ENCODE results near the gene CNTLN.
"Not testable (repeated sequence)": the region's sequence is repeated elsewhere in the genome, so short reads cannot be mapped to it uniquely, and the experiment has no call there.

Gene CNTLN

DNA sequence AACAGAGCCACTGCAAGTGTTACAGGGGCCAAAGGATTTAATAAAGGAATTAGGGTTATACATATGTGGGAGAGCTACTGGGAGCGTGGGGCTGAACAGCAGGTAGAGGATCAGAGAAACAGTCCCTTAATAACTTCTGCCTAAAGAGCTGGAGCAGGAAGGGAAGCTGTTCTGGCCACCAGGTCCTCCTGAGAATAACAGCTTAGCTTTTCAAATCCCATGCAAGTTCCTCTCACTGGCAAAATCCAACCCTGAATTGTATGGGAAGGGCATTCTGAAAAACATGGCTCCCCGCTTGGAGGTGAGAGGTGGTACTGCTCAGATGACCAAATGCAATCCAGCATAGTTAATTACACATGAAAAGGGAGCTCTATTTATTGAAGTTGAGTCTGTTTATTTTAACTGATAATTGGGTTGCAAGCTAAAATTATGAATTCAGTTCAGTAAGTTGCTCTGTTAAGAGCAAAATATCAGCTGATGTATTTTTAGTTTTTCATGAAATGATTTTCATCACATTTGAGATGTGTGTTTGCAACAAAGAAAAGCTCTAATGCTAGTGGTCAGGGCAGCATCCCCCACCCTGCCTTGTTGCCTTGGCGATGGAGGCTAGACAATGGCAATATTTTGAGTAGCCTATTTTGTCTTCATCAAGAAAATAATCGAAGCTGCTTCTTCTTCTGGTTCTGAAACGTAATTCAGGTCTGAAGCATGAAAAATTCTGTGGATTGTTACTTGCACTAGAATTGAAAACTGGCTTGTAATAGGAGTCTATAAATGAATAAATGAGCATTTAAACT, 385.6 kb downstream of the CNTLN start:
- no peaks in the 10 kb centered on the region for H3K27me3 ChIP-seq (ENCODE audit: insufficient read depth, low read length, poor library complexity, severe bottlenecking)
- no peak overlapping the region for H2AFZ ChIP-seq (ENCODE audit: low read length)
- TF ChIP-seq EZH2phosphoT487 (IDR thresholded peaks at IDR 0.05; ENCODE audit: borderline replicate concordance) = no peak
- TF ChIP-seq, protein P1, sequence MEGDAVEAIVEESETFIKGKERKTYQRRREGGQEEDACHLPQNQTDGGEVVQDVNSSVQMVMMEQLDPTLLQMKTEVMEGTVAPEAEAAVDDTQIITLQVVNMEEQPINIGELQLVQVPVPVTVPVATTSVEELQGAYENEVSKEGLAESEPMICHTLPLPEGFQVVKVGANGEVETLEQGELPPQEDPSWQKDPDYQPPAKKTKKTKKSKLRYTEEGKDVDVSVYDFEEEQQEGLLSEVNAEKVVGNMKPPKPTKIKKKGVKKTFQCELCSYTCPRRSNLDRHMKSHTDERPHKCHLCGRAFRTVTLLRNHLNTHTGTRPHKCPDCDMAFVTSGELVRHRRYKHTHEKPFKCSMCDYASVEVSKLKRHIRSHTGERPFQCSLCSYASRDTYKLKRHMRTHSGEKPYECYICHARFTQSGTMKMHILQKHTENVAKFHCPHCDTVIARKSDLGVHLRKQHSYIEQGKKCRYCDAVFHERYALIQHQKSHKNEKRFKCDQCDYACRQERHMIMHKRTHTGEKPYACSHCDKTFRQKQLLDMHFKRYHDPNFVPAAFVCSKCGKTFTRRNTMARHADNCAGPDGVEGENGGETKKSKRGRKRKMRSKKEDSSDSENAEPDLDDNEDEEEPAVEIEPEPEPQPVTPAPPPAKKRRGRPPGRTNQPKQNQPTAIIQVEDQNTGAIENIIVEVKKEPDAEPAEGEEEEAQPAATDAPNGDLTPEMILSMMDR (conservative IDR thresholded peaks at IDR 0.05; ENCODE audit: low read length) = no peak
- no peaks in the 10 kb centered on the region for H4K20me1 ChIP-seq (ENCODE audit: insufficient read depth, low read length, poor library complexity, severe bottlenecking)
- no peak overlapping the region for H3K9ac ChIP-seq (ENCODE audit: low read depth, low read length, poor library complexity, severe bottlenecking)
- H3F3A ChIP-seq (ENCODE audit: low read depth) = no peaks in the 10 kb centered on the region
- no peaks in the 10 kb centered on the region for H3K79me2 ChIP-seq (ENCODE audit: insufficient read depth, low read length)
- H3K9me3 ChIP-seq (ENCODE audit: insufficient read depth, low read depth, low read length) = no peaks in the 10 kb centered on the region
- no peaks in the 10 kb centered on the region for H3K36me3 ChIP-seq (ENCODE audit: insufficient read depth, low read length)
- no peak overlapping the region for H3K4me2 ChIP-seq (ENCODE audit: low read depth, low read length, poor library complexity, severe bottlenecking)
- no peak overlapping the region for H3K4me3 ChIP-seq (ENCODE audit: low read length, poor library complexity, severe bottlenecking)
- no peaks in the 10 kb centered on the region for H3K4me1 ChIP-seq (ENCODE audit: insufficient read depth, low read length, poor library complexity, severe bottlenecking)
- no peaks in the 10 kb centered on the region for H3K9me2 ChIP-seq (replicated peaks; ENCODE audit: low read depth, low read length)

DNA sequence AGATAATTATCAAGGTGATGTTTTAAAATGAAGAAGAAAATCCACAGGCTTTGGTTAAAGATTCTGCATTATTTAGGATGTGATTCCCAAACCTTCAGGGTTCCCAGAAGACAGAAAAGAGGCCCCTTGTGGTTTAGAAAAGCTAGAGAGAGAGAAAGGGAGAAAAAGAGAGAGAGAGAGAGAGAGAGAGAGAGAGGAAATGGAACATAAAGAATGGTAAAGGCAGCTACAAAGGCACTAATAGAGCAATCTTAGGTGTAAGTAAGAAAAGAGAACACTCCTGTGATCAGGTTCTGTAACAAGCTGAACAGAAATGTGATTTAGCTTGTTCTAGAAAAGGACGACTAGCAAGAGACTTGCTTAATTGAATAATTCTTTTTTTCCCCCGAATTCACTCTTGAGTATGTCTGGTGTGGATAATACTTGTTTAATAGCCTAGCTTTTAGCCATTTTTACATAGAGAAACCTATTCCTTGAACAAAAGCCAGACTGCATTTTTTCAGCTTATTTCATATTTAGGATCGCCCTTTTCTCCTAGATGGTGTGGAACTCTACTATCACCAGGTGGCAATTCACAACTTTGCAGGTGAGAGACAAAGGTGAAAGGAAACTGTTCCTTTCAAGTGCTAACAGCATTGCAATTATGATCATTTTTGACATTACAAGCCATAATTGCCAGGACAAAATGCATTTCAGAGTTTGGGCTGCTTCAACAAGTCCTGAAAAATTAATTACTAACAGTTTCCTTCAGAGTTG, 386.4 kb downstream of the CNTLN start:
- no peak overlapping the region for H3K4me2 ChIP-seq (ENCODE audit: low read depth, low read length, poor library complexity, severe bottlenecking)
- no peaks in the 10 kb centered on the region for H3K9me2 ChIP-seq (replicated peaks; ENCODE audit: low read depth, low read length)
- H3F3A ChIP-seq (ENCODE audit: low read depth) = no peaks in the 10 kb centered on the region
- no peaks in the 10 kb centered on the region for H4K20me1 ChIP-seq (ENCODE audit: insufficient read depth, low read length, poor library complexity, severe bottlenecking)
- no peak overlapping the region for H2AFZ ChIP-seq (ENCODE audit: low read length)
- H3K79me2 ChIP-seq (ENCODE audit: insufficient read depth, low read length) = no peaks in the 10 kb centered on the region
- TF ChIP-seq EZH2phosphoT487 (IDR thresholded peaks at IDR 0.05; ENCODE audit: borderline replicate concordance) = no peak
- TF ChIP-seq, protein P1 (conservative IDR thresholded peaks at IDR 0.05; ENCODE audit: low read length) = no peak
- H3K9me3 ChIP-seq (ENCODE audit: insufficient read depth, low read depth, low read length) = no peaks in the 10 kb centered on the region
- H3K4me1 ChIP-seq (ENCODE audit: insufficient read depth, low read length, poor library complexity, severe bottlenecking) = no peaks in the 10 kb centered on the region
- no peaks in the 10 kb centered on the region for H3K36me3 ChIP-seq (ENCODE audit: insufficient read depth, low read length)
- no peaks in the 10 kb centered on the region for H3K27me3 ChIP-seq (ENCODE audit: insufficient read depth, low read length, poor library complexity, severe bottlenecking)
- H3K9ac ChIP-seq (ENCODE audit: low read depth, low read length, poor library complexity, severe bottlenecking) = no peak overlapping the region
- H3K4me3 ChIP-seq (ENCODE audit: low read length, poor library complexity, severe bottlenecking) = no peak overlapping the region

DNA sequence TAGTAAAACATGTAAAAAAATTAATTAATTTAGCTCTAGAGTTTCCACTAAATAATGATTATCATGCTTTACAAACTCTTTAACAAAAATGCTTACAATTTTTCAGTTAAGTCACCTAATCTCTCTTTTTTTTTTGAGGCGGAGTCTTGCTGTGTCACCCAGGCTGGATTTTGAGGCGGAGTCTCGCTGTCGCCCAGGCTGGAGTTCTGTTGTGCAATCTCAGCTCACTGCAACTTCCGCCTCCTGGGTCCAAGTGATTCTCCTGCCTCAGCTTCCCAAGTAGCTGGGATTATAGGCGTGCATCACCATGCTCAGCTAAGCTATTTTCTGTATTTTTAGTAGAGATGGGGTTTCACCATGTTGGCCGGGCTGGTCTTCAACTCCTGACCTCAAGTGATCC, 391.9 kb downstream of the CNTLN start:
- not testable (repeated sequence) for H3F3A ChIP-seq (ENCODE audit: low read depth); H4K20me1 ChIP-seq (ENCODE audit: insufficient read depth, low read length, poor library complexity, severe bottlenecking); H3K79me2 ChIP-seq (ENCODE audit: insufficient read depth, low read length); H3K27me3 ChIP-seq (ENCODE audit: insufficient read depth, low read length, poor library complexity, severe bottlenecking); H3K9me2 ChIP-seq (replicated peaks; ENCODE audit: low read depth, low read length); H3K4me3 ChIP-seq (ENCODE audit: low read length, poor library complexity, severe bottlenecking); H3K9me3 ChIP-seq (ENCODE audit: insufficient read depth, low read depth, low read length); H3K9ac ChIP-seq (ENCODE audit: low read depth, low read length, poor library complexity, severe bottlenecking); H3K4me2 ChIP-seq (ENCODE audit: low read depth, low read length, poor library complexity, severe bottlenecking); H2AFZ ChIP-seq (ENCODE audit: low read length); H3K4me1 ChIP-seq (ENCODE audit: insufficient read depth, low read length, poor library complexity, severe bottlenecking); H3K36me3 ChIP-seq (ENCODE audit: insufficient read depth, low read length)
